NCI-H1417 (cell line): Measurements from ENCODE around the gene FRK.
A peak's percentile ranks its signal among the peaks of the same experiment; 100 is the strongest.
"Not testable (repeated sequence)": the region's sequence is repeated elsewhere in the genome, so short reads cannot be mapped to it uniquely, and the experiment has no call there.

Source experiments
- DNase-seq, 3 experiments: peaks; one replicate each; lab custom pipeline; 2025; lab: John Stamatoyannopoulos, UW

The FRK gene

DNA sequence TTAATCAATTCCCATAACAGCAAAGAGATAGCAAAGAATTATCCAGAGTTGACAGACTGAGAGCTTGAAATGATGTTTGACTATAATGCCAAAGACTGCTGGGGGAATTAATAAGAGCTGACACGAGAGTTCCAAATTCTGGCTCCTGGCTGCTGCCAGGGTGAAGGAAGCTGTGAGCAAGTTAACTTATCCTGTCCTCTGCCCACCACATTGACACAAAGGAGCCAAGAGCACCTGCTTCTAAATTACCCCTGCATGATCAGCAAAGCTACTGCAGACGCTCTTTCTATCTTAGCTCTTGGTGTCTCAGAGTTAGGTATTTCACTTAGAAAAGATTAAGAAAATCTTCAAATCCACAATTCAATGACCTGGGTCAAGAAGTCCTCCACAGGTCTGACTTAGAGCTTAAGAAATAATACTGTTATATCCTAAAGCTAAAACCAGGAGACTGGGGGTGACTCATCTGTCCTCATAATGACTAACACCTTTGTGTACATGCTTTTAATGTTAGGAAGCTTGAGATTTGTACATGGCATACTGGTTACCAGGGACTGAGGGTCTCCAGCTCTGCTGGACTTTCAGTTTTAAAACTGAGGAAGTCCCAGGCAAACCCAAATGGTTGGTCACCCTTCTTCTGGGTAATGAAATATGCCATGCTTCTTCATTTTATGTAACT is 13.2 kb upstream of the FRK start:
- DNase-seq = peak in 1 of 3 experiments; percentile 5

DNA sequence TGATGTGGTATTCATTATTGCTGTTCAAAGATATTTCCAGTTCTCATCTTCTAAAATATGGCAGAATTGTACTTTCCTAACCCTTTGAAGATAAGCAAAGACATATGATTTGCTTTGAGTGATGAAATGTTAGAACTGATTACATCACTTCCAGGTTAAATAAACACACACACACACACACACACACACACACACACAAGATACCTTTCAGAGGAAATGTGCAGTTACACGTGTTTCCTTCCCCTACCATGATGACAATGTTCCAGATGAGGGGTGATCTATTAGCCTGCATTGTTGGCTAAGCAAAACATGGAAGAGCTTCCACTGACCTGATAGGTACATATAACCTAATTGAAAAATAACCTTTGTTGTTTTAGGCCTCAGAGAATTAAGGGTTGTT is 11.7 kb upstream of the FRK start:
- DNase-seq = peak in 1 of 3 experiments; percentile 6

DNA sequence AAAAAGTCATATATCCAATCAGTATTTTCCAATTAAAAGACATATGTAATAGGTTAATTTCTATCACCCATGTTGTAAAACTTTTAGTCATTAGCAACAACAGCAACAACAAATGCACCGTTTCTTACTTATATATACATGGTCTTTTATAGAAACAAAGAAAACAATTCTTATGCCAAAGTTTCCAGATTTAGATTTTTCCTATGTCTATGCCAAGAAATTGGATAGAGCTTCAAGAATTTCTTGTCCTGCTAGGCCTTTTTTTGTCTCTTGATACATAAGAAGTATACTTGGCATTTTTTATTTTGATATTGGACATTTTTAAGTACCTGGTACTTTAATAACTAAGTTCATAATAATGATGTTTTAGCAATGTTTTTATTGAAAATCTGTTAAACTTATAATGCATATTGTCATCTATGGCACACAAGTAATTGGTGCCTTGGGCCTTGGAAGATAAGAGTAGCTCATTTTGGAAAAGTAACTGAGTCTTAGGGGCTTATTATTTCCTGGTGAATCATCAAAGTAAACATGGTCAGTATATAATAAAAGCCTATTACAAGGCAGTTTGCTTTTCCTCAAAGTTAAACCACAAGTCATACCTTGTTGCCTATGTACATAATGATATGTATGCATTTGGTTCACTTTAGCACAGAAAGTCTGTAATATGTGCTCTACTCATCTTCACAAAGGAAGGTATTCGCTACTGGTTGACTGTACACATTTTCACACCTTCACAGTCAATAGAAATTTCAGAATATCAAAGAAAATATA is 10.1 kb upstream of the FRK start:
- DNase-seq = no peak

DNA sequence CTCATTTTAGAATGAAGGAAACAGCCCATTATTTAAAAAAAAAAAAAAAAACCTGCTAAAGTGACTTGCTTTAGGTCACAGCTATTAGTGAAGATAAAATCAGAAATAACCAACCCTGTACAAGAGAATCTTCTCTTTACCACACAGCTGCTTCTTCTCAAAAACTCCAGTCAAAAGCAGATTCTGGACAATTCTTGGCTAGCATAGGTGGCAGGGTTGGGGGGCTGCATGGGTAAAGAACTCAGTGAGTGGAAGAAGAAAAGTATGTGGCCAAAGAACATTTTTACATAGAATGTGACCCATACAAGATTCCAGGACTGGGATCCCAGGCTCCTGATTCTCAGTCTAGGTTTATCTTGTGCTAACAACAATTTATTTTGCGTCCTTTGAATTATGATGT is 9.4 kb upstream of the FRK start:
- DNase-seq = no peak

DNA sequence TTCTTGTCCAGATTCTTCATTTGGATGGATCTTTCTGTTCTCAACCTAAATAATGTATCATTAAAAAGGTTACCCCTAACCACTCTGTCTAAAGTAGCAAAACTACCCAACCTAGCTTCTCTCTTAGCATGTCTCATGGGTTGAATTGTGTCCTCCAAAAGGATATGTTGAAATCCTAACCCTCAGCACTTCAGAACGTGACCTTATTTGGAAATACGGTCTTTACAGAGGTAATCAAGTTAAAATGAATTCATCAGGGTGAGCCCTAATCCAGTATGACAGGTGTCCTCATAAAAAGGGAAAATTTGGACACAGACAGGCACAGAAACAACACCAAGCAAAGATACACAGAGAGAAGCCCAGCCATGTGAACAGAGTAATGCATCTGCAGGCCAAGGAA is 6.1 kb upstream of the FRK start:
- no peak for DNase-seq

DNA sequence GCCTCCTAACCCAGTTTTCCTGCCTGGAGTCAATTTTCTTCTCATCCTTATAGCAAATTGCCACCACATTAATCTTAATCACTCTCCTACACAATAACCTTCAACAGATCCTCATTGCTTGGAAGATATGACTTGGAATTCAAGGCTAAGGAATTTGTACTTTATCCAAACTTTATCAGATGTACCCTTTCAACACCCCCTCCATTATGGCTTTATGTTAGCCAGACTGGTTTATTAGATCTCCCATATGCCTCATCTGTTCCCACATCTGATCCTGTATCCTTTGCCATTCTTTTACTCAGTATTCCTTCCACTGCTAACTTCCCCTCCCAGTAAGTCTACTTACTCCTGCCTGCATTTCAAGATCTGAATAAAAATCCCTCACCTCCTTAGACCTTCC is 4.0 kb upstream of the FRK start:
- DNase-seq = no peak

DNA sequence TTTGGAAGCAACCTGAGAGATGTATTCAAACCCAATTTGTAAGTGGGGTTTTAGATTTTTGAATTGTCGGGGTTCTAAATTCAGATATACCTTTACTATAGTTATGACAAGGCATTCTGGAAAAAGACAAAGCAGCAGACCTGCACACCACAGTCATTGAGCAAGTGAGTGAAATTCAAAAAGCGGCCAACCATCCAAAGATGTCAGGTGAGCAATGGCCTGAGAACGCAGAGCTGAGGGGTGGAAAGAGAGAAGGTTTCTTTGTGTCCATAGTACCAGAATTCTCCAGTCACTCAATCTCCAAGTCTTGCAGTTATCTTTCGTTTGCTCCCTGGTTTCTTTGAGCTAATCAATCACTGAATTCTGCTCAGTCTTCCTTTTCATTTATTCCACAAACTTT is 1.8 kb upstream of the FRK start:
- DNase-seq = no peak

DNA sequence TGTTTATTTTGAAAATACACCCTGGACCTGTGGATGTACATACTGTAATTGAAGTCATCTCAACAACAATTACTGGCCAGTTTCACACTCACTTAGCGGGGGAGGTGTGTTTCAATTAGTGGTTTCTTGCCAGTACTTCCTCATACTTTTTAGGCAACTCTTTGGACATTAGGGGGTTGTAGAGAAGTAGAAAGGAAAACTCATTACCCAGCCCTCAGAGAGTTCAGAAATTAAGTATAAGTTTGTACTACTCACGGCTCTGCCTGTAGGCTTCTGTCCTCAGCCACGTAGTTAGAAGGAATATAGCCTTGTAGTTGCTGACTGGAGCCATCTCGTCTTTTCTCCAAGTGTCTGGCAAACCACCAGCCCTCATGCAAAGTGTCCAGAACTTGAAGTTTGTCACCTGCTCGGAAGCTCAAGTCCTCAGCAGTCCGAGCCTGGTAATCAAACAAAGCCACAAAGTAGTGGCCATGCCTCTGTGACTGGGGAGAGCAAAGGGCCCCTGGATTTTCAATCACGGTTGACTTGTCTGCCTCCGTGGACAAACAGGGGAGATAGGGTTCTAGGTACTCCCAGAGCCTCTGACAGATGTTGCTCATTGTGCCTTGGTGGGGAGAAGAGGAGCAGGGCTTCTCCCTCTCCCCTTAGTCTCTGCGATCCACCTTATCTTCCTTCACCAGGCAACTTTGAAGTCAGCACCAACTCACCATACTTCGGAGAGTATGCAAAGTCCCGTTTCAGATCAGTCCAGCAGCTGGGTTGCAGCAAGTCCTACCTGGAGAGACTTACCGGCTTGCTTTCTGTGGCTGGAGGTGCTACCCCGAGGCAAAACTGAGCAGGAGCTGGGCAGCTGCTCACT is 749 bp downstream of the FRK start:
- peak in 1 of 3 experiments; percentile 10 for DNase-seq

DNA sequence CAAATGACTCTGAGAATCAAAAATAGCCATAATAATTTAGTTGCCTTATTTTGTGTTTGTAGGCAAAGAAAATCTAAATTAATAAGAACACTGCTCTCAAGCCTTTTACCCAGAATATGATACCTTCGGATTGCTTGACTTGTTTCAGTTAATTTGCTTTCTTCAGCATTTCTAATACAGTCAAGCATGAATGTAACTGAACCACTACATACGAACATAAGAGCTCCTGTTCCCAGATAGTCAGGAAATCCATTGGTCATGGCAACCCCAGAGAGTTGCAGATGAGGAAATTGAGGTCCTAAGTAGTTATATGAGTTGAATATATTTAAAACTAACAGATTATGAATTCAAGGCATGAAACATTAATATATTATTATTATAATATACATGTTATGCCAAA is 2.9 kb downstream of the FRK start:
- no peak for DNase-seq

DNA sequence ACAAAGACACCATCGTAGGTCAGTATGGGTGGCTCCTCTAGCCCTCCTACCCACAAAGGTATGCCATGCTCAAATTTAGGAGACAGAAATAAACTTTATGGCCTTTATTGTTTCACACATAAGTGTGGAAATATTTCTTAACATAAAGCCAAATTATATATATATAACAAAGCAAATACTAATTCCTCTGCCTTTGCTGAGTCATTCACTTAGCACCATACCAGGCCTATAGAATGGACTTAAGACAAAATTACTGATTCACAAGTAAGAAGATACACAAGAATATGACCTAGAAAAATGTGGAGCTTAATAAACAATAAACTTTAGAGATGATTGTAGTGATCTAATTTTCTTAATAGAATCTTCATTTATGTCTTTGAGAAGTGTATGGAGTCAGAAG is 5.2 kb downstream of the FRK start:
- no peak for DNase-seq

DNA sequence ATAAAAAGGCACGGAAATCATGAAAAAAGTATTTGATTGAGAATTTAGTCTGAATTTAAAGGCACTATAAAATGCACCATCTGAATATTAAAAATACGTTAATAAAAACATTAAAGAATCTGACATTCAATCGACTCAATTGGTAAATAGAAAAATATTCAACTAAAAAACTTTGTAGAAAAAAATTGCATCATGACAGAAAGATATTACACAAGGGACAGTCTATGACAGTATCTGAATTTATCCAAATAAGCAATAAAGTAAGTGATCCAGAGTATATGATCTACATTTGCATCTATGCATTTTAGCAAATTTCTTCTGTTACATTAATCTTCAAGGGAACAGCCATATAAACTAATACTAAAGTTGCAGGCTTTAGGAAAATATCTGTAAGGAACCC is 9.4 kb downstream of the FRK start:
- DNase-seq = no peak

DNA sequence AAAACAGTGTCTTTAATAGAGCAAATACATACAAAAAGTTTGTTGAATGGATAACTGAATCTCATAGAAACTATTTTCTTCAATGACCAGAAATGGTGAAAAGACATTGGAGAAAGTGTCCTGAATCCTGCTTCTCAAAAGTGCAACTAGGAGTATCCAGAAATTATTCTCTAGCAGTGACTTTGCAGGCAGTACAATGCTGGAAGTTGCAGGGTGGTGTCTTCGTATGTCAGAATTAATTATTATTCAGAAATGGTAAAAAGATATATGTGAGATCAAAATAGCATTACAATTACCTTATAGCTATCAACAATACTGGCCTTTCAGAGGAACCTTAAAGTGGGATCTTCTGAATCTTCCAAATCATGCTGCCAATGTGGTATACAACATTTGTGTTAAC is 10.0 kb downstream of the FRK start:
- DNase-seq = no peak

DNA sequence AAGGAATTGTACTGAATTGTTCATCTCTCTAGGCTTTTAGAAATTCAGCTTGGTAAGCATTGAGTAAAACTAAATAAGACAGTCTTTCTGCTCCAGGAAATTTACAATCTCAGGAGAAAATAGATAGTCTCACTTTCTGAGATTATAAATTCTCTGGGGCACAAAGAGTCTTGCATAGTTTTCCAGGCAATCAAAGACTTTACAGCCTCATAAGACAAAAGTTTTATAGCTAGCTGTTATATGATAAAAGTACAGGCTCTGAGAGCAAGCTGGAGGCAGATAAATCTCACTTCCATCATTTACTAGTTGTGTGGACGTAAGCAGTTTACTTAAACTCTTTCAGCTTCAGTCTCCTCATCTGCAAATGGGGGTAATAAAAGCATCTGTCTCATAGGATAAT is 11.4 kb downstream of the FRK start:
- DNase-seq = no peak

DNA sequence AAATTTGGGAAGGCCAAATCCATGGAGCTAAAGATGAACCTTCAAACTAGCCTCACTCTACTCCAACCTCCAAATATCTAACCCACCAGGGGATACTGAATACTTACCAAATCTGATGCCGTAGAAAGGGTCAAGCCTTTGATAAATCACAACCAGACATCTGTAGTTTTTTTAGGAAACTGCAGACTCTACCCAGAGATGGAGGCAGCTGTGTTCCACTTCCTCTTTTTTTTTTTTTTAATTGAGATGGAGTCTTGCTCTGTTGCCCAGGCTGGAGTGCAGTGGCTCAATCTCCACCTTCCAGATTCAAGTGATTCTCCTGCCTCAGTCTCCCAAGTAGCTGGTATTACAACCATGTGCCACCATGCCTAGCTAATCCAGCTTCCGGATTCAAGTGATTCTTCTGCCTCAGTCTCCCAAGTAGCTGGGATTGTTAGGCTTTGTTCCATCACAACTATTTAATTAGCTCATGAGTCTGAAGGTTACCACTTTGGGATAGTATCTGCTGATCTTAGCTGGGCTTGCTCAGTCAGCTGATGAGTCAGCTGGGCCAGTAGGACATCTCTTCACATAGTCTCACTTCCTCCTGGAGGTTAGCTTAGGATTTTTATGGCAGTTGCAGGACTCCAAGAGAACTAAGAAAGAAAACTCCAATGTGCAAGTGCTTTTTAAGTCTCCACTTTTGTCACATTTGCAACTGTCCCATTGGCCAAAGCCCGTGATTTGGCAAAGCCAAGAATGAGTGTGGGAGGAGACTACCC is 13.3 kb downstream of the FRK start:
- no peak for DNase-seq

DNA sequence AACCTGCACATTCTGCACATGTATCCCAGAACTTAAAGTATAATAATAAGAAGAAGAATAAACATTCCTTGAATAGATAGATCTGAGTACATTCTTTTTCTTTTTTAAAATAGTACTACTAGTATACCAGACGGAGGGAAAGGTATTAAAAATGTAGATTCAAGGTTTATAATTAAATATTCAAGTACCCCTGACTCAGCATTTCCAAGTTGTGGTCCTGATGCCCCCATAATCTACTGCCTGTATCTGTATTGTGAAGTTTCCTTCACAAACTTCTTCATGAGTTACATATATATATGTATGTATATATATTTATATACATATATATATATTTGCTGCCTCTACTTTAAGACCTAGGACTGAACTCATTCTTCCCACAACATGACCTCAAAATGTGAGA is 14.0 kb downstream of the FRK start:
- DNase-seq = no peak

DNA sequence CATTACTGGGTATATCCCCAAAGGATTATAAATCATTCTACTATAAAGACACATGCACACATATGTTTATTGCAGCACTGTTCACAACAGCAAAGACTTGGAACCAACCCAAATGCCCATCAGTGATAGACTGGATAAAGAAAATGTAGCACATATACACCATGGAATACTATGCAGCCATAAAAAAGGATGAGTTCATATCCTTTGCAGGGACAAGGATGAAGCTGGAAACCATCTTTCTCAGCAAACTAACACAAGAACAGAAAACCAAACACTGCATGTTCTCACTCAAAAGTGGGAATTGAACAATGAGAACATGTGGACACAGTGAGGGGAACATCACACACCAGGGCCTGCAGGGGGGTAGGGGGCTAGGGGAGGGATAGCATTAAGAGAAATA is 14.4 kb downstream of the FRK start:
- not testable (repeated sequence) for DNase-seq

DNA sequence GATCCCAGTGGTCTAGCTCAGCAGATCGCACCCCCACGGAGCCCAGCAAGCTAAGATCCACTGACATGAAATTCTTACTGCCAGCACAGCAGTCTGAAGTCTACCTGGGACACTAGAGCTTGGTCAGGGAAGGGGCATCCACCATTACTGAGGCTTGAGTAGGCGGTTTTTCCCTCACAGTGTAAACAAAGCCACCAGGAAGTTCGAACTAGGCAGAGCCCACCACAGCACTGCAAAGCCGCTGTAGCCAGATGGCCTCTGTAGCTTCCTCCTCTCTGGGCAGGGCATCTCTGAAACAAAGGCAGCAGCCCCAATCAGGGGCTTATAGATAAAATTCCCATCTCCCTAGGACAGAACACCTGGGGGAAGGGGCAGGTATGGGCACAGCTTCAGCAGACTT is 18.8 kb downstream of the FRK start:
- DNase-seq = no peak

DNA sequence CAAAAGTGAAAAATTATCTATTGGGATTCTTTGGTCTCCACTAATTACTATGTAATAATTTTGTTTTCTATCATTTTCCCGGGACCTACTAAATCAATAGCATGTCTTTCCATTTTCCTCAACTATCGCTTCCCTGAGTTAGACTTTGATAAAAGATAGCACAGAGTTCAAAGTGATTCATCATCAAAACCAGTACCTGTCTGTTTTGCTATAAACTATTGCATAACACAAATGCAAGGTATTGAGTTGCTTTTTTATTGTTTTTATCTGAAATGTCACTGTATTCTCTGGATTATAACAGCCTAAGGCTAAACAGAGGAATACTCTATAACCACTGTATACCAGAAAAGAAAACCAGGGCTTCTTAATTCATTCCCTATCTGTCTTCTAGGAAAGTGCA is 19.7 kb downstream of the FRK start:
- no peak for DNase-seq

DNA sequence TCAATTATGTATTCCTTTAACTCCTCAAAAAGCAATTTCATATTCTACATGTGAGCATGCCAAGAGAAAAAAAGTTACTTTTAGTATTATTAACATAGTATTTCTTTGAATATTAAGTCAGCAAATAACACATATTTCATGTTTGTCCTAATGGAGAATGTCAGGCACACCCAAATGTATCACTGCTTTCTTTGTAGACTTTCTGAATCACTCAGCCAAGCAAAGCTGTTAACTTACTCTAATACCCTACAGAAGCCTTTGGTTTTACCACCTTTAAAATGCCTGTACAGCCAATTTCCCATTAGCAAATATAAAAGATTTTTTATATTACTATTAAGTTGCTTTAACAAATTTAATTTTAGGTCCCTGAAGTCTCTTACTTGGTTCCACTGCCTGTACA is 23.8 kb downstream of the FRK start:
- DNase-seq = no peak

DNA sequence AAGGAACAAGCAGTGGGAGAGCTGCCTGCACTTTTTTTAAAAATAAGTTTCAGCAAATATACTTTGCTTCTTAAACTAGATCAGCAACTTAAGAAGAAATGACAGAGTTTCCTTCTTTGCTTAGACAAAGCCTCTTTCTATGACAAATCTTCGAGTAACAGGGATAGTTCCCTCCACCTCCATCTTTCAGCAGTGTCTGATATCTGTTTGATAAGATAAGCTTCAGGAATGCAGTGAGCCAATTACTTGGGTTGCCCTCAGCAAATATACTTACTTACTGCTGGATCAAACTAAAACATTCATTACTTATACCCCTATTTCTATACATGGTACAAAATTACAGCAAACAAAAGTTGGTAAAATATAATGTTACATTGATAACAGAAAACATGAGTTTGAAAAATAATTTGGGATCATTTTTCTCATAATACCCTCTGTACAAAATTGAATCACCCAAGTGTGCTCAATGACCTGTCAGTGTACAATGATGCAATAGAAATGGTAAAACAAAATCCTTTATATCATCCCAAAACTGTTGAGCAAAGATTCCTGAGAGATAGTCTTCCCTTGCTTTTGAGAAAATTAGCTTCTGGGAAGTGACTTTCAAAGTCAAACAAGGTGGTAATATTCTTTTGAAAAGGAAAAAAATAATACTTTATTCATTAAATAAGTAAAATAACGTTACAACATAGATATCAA is 24.5 kb downstream of the FRK start:
- no peak for DNase-seq

DNA sequence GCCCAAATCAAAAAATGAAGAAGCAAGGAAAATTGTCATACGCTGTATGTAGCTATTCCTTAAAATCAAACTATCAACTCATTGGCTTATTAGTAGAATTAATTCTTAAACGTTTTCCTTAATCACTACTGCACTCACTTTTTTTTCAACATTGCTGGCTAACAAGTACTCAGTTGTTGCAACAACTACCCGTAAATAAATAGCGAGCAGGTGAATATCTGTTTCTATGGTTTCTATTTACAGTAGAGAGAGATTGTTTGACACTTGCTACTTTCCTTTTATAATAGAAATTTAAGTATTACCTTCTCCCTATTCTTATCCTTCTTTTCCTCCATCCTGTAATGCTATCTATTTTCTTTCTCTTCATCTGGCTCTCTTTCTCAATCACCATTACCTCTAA is 25.1 kb downstream of the FRK start:
- no peak for DNase-seq

DNA sequence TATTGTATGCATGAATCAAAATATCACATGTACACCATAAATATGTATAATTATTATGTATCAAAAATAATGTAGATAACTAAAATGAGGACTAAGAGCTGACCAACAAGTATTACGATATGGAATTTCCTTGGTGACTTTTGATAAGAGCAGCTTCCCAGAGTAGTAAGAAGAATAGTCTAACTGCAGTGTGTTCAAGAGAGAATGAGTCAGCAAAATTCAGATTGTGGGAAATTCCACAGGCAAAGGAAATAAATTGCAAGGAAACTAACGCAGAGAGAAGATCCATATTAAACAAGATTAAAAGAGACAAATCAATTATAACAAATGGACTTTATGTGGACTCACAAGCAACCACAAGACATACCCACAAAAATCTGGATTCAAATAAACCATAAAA is 26.4 kb downstream of the FRK start:
- no peak for DNase-seq
